Measurements from ENCODE around the gene EVX2. TPM values are rescaled to one million over a fixed set of nuclear protein-coding genes. Genes with fewer than 3 reads are reported as not detected.
A peak's percentile ranks its signal among the peaks of the same experiment; 100 is the strongest.

Gene EVX2
- total and polyA plus RNA-seq, 2 of the 4 experiments (the other 2 are of a cell fraction) = not detected

DNA sequence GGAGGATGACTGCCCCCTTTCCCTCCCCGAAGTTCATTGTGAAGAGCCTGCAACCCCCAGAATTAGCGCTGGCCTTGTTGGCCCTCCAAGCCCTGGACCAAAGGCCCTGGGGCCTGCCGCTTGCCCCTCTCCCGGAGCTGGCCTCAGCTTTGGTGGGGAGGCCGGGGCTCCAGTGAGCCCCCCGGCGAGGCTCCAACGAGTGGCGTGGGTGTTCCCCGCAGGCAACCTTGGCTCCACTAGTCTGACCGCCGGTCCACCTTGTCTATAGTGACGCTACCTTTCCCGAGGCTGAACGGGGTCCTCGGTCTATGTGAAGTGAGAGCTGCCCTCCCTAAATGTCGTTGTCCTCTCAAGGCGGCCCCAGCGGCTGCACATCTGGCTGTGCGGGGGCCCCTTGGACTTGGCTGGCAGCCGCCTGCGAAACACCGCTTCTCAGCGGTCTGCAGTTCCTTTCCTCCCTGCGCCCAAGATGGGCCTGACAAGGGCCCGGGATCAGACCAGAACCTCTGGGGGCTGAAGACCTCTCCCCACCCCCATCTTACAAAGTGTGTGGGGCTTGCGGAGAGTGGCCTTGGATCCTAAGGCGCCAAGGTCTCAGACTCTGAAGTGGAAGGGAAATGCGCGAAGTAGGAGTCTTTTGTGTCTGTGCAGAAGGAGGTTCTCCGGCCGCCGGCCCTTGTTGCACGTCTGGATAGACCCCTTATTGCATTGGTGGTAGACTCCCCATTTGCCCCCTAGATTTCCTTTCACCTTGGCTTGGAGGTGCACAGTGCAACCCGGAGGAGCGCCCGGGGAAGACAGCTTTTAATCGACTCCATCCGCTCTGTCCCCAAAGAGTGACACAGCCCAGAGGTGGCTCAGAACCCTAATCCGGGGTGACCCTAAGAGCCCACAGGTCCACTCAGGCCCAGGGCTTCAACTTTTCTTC lies 28.9 kb upstream of the EVX2 start:
- no peak overlapping the region for H4K8ac ChIP-seq (ENCODE audit: low read depth in 2 of 2, low read length in 2 of 2)
- no peak overlapping the region for H3K18ac ChIP-seq (ENCODE audit: low read depth, low read length)
- ATAC-seq (ENCODE audit: low read depth) = no peak
- dilution Hi-C loops (cut with HindIII; ENCODE audit: low sequenced_read_pairs, unreplicated experiment) = no loop called here
- no peaks in the 10 kb centered on the region for H3K9me1 ChIP-seq (ENCODE audit: insufficient read depth, low read length)
- no peak overlapping the region for H4K5ac ChIP-seq (ENCODE audit: low read depth, low read length)
- CTCF ChIA-PET = no interaction called here
- no peak overlapping the region for H3K23ac ChIP-seq (ENCODE audit: low read depth, low read length)
- BruUV-seq (replicated peaks) = no TSS peak
- peaks cover 10% of the 10 kb centered on the region for H3K9me3 ChIP-seq (ENCODE audit: control insufficient read depth, insufficient read depth, low read length)
- H2AFZ ChIP-seq (replicated peaks; ENCODE audit: low read length, poor library complexity) = peak overlapping the region; percentile 8
- H3K36me3 ChIP-seq (ENCODE audit: control insufficient read depth, insufficient read depth, low read length) = no peaks in the 10 kb centered on the region
- H4K91ac ChIP-seq (ENCODE audit: insufficient read depth, low read depth, low read length) = no peak overlapping the region
- no peak overlapping the region for H2BK15ac ChIP-seq (ENCODE audit: low read depth, low read length)
- H3K27ac ChIP-seq (ENCODE audit: insufficient read depth, low read length) = no peak overlapping the region
- H2BK20ac ChIP-seq (ENCODE audit: low read depth, low read length) = no peak overlapping the region
- peaks cover 91% of the 10 kb centered on the region for H3K27me3 ChIP-seq (ENCODE audit: control insufficient read depth, insufficient read depth, low read length)
- H3K4me2 ChIP-seq (ENCODE audit: low read depth, low read length) = no peak overlapping the region
- H3K4ac ChIP-seq (ENCODE audit: low read depth, low read length) = no peak overlapping the region
- H3K56ac ChIP-seq (ENCODE audit: extremely low read depth, insufficient read depth, low read length) = no peak overlapping the region
- no peak for DNase-seq
- WGBS, 2 experiments (ENCODE audit: extremely low coverage in 2 of 2, insufficient read length in 1 of 2) = 5% methylated on average over 11 of the region's 40 CpGs; no CpG with 5 or more reads in 1 of the 2 experiments
- H3K4me1 ChIP-seq (ENCODE audit: control insufficient read depth, insufficient read depth, low read length) = no peaks in the 10 kb centered on the region
- no peak overlapping the region for H2BK5ac ChIP-seq (ENCODE audit: low read depth, low read length, poor library complexity, severe bottlenecking)
- H3K79me1 ChIP-seq (ENCODE audit: low read depth in 1 of 2, low read length in 2 of 2) = no peaks in the 10 kb centered on the region
- H2AK5ac ChIP-seq (ENCODE audit: low read depth, low read length) = no peak overlapping the region
- intact Hi-C loops (cut with micrococcal nuclease) = no loop called here
- no peak overlapping the region for H3K14ac ChIP-seq (replicated peaks; ENCODE audit: low read depth, low read length)
- H3K9ac ChIP-seq (ENCODE audit: low read depth, low read length) = no peak overlapping the region
- H3K4me3 ChIP-seq (ENCODE audit: insufficient read depth, low read depth, low read length) = no peak overlapping the region
- H2AK9ac ChIP-seq (replicated peaks; ENCODE audit: low read depth, low read length, poor library complexity) = no peak overlapping the region
- in situ Hi-C loops (cut with MboI; ENCODE audit: low sequenced_read_pairs) = no loop called here
- POLR2A ChIA-PET (ENCODE audit: unreplicated experiment) = no interaction called here
- H2BK120ac ChIP-seq (ENCODE audit: low read depth, low read length) = no peak overlapping the region
- H4K20me1 ChIP-seq (ENCODE audit: insufficient read depth, low read length) = no peaks in the 10 kb centered on the region
- TF ChIP-seq BHLHE40 (IDR thresholded peaks at IDR 0.05; ENCODE audit: low read depth, low read length) (no peak), RCOR1 (IDR thresholded peaks at IDR 0.05; ENCODE audit: insufficient replicate concordance, low read length) (no peak), ELK1 (IDR thresholded peaks at IDR 0.05; ENCODE audit: borderline replicate concordance, low read depth, low read length) (no peak), MAFK (IDR thresholded peaks at IDR 0.05; ENCODE audit: low read depth, low read length) (no peak), NFE2L2 (IDR thresholded peaks at IDR 0.05; ENCODE audit: low read depth, low read length) (no peak), RFX5 (IDR thresholded peaks at IDR 0.05; ENCODE audit: low read depth, low read length) (no peak), MXI1 (IDR thresholded peaks at IDR 0.05; ENCODE audit: borderline replicate concordance, low read depth, low read length) (no peak), CHD1 (IDR thresholded peaks at IDR 0.05; ENCODE audit: low read depth, low read length) (no peak), MAZ (IDR thresholded peaks at IDR 0.05; ENCODE audit: borderline replicate concordance, low read depth, low read length) (no peak), RAD21 (IDR thresholded peaks at IDR 0.05; ENCODE audit: low read length) (no peak), SMC3 (IDR thresholded peaks at IDR 0.05; ENCODE audit: low read depth, low read length) (no peak), POLR2A (IDR thresholded peaks at IDR 0.05; ENCODE audit: low read depth, low read length) (no peak), FOS (IDR thresholded peaks at IDR 0.05; ENCODE audit: low read depth, low read length) (no peak)
- TF ChIP-seq, protein P1, sequence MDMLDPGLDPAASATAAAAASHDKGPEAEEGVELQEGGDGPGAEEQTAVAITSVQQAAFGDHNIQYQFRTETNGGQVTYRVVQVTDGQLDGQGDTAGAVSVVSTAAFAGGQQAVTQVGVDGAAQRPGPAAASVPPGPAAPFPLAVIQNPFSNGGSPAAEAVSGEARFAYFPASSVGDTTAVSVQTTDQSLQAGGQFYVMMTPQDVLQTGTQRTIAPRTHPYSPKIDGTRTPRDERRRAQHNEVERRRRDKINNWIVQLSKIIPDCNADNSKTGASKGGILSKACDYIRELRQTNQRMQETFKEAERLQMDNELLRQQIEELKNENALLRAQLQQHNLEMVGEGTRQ (IDR thresholded peaks at IDR 0.05; ENCODE audit: low read depth, low read length) = no peak
- TF ChIP-seq, protein P2, sequence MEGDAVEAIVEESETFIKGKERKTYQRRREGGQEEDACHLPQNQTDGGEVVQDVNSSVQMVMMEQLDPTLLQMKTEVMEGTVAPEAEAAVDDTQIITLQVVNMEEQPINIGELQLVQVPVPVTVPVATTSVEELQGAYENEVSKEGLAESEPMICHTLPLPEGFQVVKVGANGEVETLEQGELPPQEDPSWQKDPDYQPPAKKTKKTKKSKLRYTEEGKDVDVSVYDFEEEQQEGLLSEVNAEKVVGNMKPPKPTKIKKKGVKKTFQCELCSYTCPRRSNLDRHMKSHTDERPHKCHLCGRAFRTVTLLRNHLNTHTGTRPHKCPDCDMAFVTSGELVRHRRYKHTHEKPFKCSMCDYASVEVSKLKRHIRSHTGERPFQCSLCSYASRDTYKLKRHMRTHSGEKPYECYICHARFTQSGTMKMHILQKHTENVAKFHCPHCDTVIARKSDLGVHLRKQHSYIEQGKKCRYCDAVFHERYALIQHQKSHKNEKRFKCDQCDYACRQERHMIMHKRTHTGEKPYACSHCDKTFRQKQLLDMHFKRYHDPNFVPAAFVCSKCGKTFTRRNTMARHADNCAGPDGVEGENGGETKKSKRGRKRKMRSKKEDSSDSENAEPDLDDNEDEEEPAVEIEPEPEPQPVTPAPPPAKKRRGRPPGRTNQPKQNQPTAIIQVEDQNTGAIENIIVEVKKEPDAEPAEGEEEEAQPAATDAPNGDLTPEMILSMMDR (conservative IDR thresholded peaks at IDR 0.05; ENCODE audit: low read depth, low read length) = no peak

Measured in IMR-90 (cell line).